Common myeloid progenitor, CD34-positive (primary cell): ENCODE measurements around the gene AUTS2.

Source experiments
- CTCF ChIA-PET: fragments of 350-600 bp; sonication (Branson Sonifier 250); formaldehyde crosslinking; loops from one replicate; lab custom pipeline; 2021; ENCODE audit warnings: antibody characterized with exemption; lab: Charles Lee
- POLR2A ChIA-PET: fragments of 350-600 bp; sonication (Branson Sonifier 250); formaldehyde crosslinking; loops from one replicate; lab custom pipeline; 2021; ENCODE audit warnings: antibody characterized with exemption; lab: Charles Lee
- DNase-seq, 3 donors: peaks; one replicate each; pipeline versions ENCODE4 v3.0.0 to v3.0.0-alpha.2; 2013
- H3K27ac ChIP-seq, 2 experiments: 1 replicate in 1 of 2; 2 replicates in 1 of 2; pipeline ENCODE4 v1.7.0; 2013; ENCODE audit warnings: inconsistent platforms in 2 of 2, low read length in 2 of 2, mild to moderate bottlenecking in 2 of 2, low read depth in 1 of 2, moderate library complexity in 1 of 2; ENCODE audit not compliant: severe bottlenecking in 2 of 2, insufficient read depth in 1 of 2, poor library complexity in 1 of 2
- H3K27me3 ChIP-seq, 5 experiments: replicated peaks in 2 of 5; 1 replicate in 3 of 5; 2 replicates in 2 of 5; pipeline versions ENCODE4 v1.6.1 to v1.7.0; 2013; ENCODE audit warnings: low read length in 4 of 5, mild to moderate bottlenecking in 2 of 5, moderate library complexity in 2 of 5, inconsistent platforms in 1 of 5; ENCODE audit not compliant: insufficient read depth in 5 of 5, control insufficient read depth in 4 of 5
- H3K36me3 ChIP-seq, 4 experiments: 1 replicate in 2 of 4; 2 replicates in 2 of 4; pipeline versions ENCODE4 v1.6.1 to v1.7.0; 2013; ENCODE audit warnings: low read length in 3 of 4, control low read depth in 1 of 4, mild to moderate bottlenecking in 1 of 4; ENCODE audit not compliant: control insufficient read depth in 4 of 4, insufficient read depth in 4 of 4
- H3K4me1 ChIP-seq, 4 experiments: 1 replicate in 3 of 4; 2 replicates in 1 of 4; pipeline versions ENCODE4 v1.6.1 to v1.7.1; 2013; ENCODE audit warnings: low read length in 3 of 4, mild to moderate bottlenecking in 3 of 4, control low read depth in 1 of 4, inconsistent platforms in 1 of 4, moderate library complexity in 1 of 4; ENCODE audit not compliant: control insufficient read depth in 4 of 4, insufficient read depth in 4 of 4; ENCODE audit errors: control extremely low read depth in 1 of 4
- H3K4me3 ChIP-seq, 7 experiments: 1 replicate in 4 of 7; 2 replicates in 3 of 7; pipeline versions ENCODE4 v1.5.1 to v1.7.0; 2013; ENCODE audit warnings: mild to moderate bottlenecking in 7 of 7, low read length in 6 of 7, moderate library complexity in 6 of 7, inconsistent platforms in 2 of 7, low read depth in 2 of 7, control low read depth in 1 of 7; ENCODE audit not compliant: insufficient read depth in 4 of 7, control insufficient read depth in 1 of 7; ENCODE audit errors: extremely low read depth in 1 of 7
- H3K9me3 ChIP-seq, 5 experiments: 1 replicate in 4 of 5; 2 replicates in 1 of 5; pipeline versions ENCODE4 v1.6.1 to v1.7.1; 2013; ENCODE audit warnings: low read length in 4 of 5, mild to moderate bottlenecking in 2 of 5, inconsistent platforms in 1 of 5, low read depth in 1 of 5, moderate library complexity in 1 of 5; ENCODE audit not compliant: control insufficient read depth in 4 of 5, insufficient read depth in 2 of 5; ENCODE audit errors: control extremely low read depth in 1 of 5
- WGBS: methylation state at CpG from one replicate; pipeline ENCODE4 v1.1.5; 2013; ENCODE audit not compliant: insufficient coverage; 5-methylcytosine and 5-hydroxymethylcytosine counted together

AUTS2 gene

GRCh38 chr7:69722843-69723242 is 124.6 kb downstream of the AUTS2 start:
- Histone ChIP-seq H3K27ac (no peak overlapping the region), H3K9me3 (peaks cover 0 to 4% (median 0%) of the 10 kb centered on the region in 5 experiments), H3K36me3 (no peaks in the 10 kb centered on the region), H3K4me3 (no peak overlapping the region), H3K4me1 (no peaks in the 10 kb centered on the region), H3K27me3 (peaks cover 0 to 3% (median 0%) of the 10 kb centered on the region in 5 experiments)
- ChIA-PET POLR2A (interaction anchor here (0.7 kb wide), 1 partner anchor 81 kb away, joined by 4 read pairs; no protein-coding TSS in a partner anchor), CTCF (interaction anchor here (0.9 to 1.2 kb wide), 3 partner anchors 17 to 296 kb away, joined by 3 read pairs; no protein-coding TSS in a partner anchor)
- no peak for DNase-seq
- 100% methylated on average over 3 of the region's 4 CpGs for WGBS

GRCh38 chr7:69723663-69724062 is 125.4 kb downstream of the AUTS2 start:
- 100% methylated on average over 1 of the region's 1 CpG for WGBS
- Histone ChIP-seq H3K9me3 (peaks cover 0 to 4% (median 0%) of the 10 kb centered on the region in 5 experiments), H3K36me3 (no peaks in the 10 kb centered on the region), H3K4me3 (no peak overlapping the region), H3K27ac (no peak overlapping the region), H3K4me1 (no peaks in the 10 kb centered on the region), H3K27me3 (peaks cover 0 to 3% (median 0%) of the 10 kb centered on the region in 5 experiments)
- no peak for DNase-seq
- POLR2A ChIA-PET, result no interaction called here
- CTCF ChIA-PET, result interaction anchor here (0.9 kb wide), 1 partner anchor 16 kb away, joined by 3 read pairs; no protein-coding TSS in a partner anchor

GRCh38 chr7:69728304-69728703 is 130.0 kb downstream of the AUTS2 start:
- H3K27ac ChIP-seq, result no peak overlapping the region
- POLR2A ChIA-PET, result interaction anchor here (0.6 kb wide), 1 partner anchor 140 kb away, joined by 6 read pairs; no protein-coding TSS in a partner anchor
- H3K9me3 ChIP-seq, result peaks cover 0 to 4% (median 0%) of the 10 kb centered on the region in 5 experiments
- CTCF ChIA-PET, result interaction anchor here (0.8 to 1.2 kb wide), 3 partner anchors 11 to 43 kb away, joined by 3 read pairs; no protein-coding TSS in a partner anchor
- no CpG with 5 or more reads among the region's 3 CpGs for WGBS
- no peak overlapping the region for H3K4me3 ChIP-seq
- DNase-seq, result no peak
- no peaks in the 10 kb centered on the region for H3K36me3 ChIP-seq
- H3K27me3 ChIP-seq, result peaks cover 0 to 3% (median 0%) of the 10 kb centered on the region in 5 experiments
- H3K4me1 ChIP-seq, result peaks cover 0 to 5% (median 1%) of the 10 kb centered on the region in 4 experiments

GRCh38 chr7:69732203-69732602 is 133.9 kb downstream of the AUTS2 start:
- H3K4me3 ChIP-seq, result no peak overlapping the region
- no peaks in the 10 kb centered on the region for H3K27me3 ChIP-seq
- H3K36me3 ChIP-seq, result no peaks in the 10 kb centered on the region
- peak in 2 of 3 donors; percentile 17 to 29 for DNase-seq
- POLR2A ChIA-PET, result no interaction called here
- H3K4me1 ChIP-seq, result peaks cover 0 to 5% (median 1%) of the 10 kb centered on the region in 4 experiments
- 100% methylated on average over 1 of the region's 2 CpGs for WGBS
- CTCF ChIA-PET, result no interaction called here
- no peak overlapping the region for H3K27ac ChIP-seq
- no peaks in the 10 kb centered on the region for H3K9me3 ChIP-seq

- Histone ChIP-seq H3K27ac (no peak overlapping the region), H3K4me1 (peaks cover 9 to 31% (median 22%) of the 10 kb centered on the region in 4 experiments), H3K4me3 (no peak overlapping the region), H3K36me3 (no peaks in the 10 kb centered on the region), H3K9me3 (no peaks in the 10 kb centered on the region), H3K27me3 (no peaks in the 10 kb centered on the region)
- POLR2A ChIA-PET, result no interaction called here
- 83% methylated on average over 2 of the region's 2 CpGs for WGBS
- no peak for DNase-seq
- CTCF ChIA-PET, result interaction anchor here (0.6 to 0.8 kb wide), 2 partner anchors 9 to 46 kb away, joined by 3 read pairs; no protein-coding TSS in a partner anchor
Observed at GRCh38 chr7:69735582-69735981, 137.3 kb downstream of the AUTS2 start.

- no peak for DNase-seq
- WGBS, result no CpG with 5 or more reads among the region's 3 CpGs
- no peaks in the 10 kb centered on the region for H3K27me3 ChIP-seq
- ChIA-PET POLR2A (no interaction called here), CTCF (interaction anchor here (0.8 kb wide), 1 partner anchor 8 kb away, joined by 3 read pairs; no protein-coding TSS in a partner anchor)
- no peaks in the 10 kb centered on the region for H3K36me3 ChIP-seq
- no peak overlapping the region for H3K4me3 ChIP-seq
- peaks cover 9 to 31% (median 22%) of the 10 kb centered on the region in 4 experiments for H3K4me1 ChIP-seq
- H3K27ac ChIP-seq, result no peak overlapping the region
- no peaks in the 10 kb centered on the region for H3K9me3 ChIP-seq
Observed at GRCh38 chr7:69736126-69736810, 138.0 kb downstream of the AUTS2 start.
